ENCODE data around the gene DNAH6. TPM values are rescaled to one million over a fixed set of nuclear protein-coding genes. Genes with fewer than 3 reads are reported as not detected.

DNAH6 gene
- total RNA-seq, 1 experiment from 2014 or later, result not detected

- TF ChIP-seq EZH2 (IDR thresholded peaks at IDR 0.05; ENCODE audit: low read length, unreplicated experiment), result no peak
- TF ChIP-seq EZH2phosphoT487 (IDR thresholded peaks at IDR 0.05; ENCODE audit: borderline replicate concordance, low read length), result no peak
- TF ChIP-seq CTCF (conservative IDR thresholded peaks at IDR 0.05; ENCODE audit: low read depth, low read length), result no peak
- Histone ChIP-seq H3K4me1 (ENCODE audit: insufficient read depth, low read length) (no peaks in the 10 kb centered on the region), H3K4me3 (ENCODE audit: low read length) (no peak overlapping the region), H3K36me3 (ENCODE audit: low read depth, low read length) (no peaks in the 10 kb centered on the region), H3K9me2 (replicated peaks; ENCODE audit: low read length) (no peaks in the 10 kb centered on the region), H2AFZ (ENCODE audit: low read length) (no peak overlapping the region), H3K4me2 (ENCODE audit: low read length) (no peak overlapping the region), H3K9me3 (ENCODE audit: low read length) (no peaks in the 10 kb centered on the region), H3K27me3 (ENCODE audit: low read length) (0 out of 2 replicates have a peak, but pooled peaks cover 5% of the 10 kb centered on the region), H3K79me2 (ENCODE audit: low read length) (no peaks in the 10 kb centered on the region), H4K20me1 (ENCODE audit: low read length) (no peaks in the 10 kb centered on the region), H3F3A (ENCODE audit: low read length, unreplicated experiment) (no peaks in the 10 kb centered on the region), H3K27ac (ENCODE audit: low read length) (no peak overlapping the region), H3K9ac (ENCODE audit: low read length) (no peak overlapping the region)
- ATAC-seq (no peak), DNase-seq (no peak)
- intact Hi-C loops (cut with micrococcal nuclease), result no loop called here
- BruUV-seq (replicated peaks), result no TSS peak
- CTCF ChIA-PET, result no interaction called here
- POLR2A ChIA-PET (ENCODE audit: unreplicated experiment), result no interaction called here
Measured at GRCh38 chr2:84830758-84831500, 314.6 kb downstream of the DNAH6 start.

- Histone ChIP-seq H3K9ac (ENCODE audit: low read length) (no peak overlapping the region), H3K4me2 (ENCODE audit: low read length) (no peak overlapping the region), H3K27ac (ENCODE audit: low read length) (no peak overlapping the region), H2AFZ (ENCODE audit: low read length) (no peak overlapping the region), H3F3A (ENCODE audit: low read length, unreplicated experiment) (no peaks in the 10 kb centered on the region), H3K4me1 (ENCODE audit: insufficient read depth, low read length) (no peaks in the 10 kb centered on the region), H4K20me1 (ENCODE audit: low read length) (no peaks in the 10 kb centered on the region), H3K9me3 (ENCODE audit: low read length) (no peaks in the 10 kb centered on the region), H3K4me3 (ENCODE audit: low read length) (no peak overlapping the region), H3K36me3 (ENCODE audit: low read depth, low read length) (no peaks in the 10 kb centered on the region), H3K9me2 (replicated peaks; ENCODE audit: low read length) (no peaks in the 10 kb centered on the region), H3K27me3 (ENCODE audit: low read length) (0 out of 2 replicates have a peak, but pooled peaks cover 8% of the 10 kb centered on the region), H3K79me2 (ENCODE audit: low read length) (no peaks in the 10 kb centered on the region)
- no peak for ATAC-seq
- no TSS peak for BruUV-seq (replicated peaks)
- CTCF ChIA-PET, result no interaction called here
- DNase-seq, result no peak
- TF ChIP-seq EZH2phosphoT487 (IDR thresholded peaks at IDR 0.05; ENCODE audit: borderline replicate concordance, low read length), result no peak
- intact Hi-C loops (cut with micrococcal nuclease), result no loop called here
- POLR2A ChIA-PET (ENCODE audit: unreplicated experiment), result no interaction called here
Measured at GRCh38 chr2:84832772-84833461, 316.6 kb downstream of the DNAH6 start.

- TF ChIP-seq CTCF (conservative IDR thresholded peaks at IDR 0.05; ENCODE audit: low read depth, low read length), result no peak
- no peak for TF ChIP-seq EZH2 (IDR thresholded peaks at IDR 0.05; ENCODE audit: low read length, unreplicated experiment)
- DNase-seq (no peak), ATAC-seq (no peak)
- Histone ChIP-seq H3K4me1 (ENCODE audit: insufficient read depth, low read length) (no peaks in the 10 kb centered on the region), H4K20me1 (ENCODE audit: low read length) (no peaks in the 10 kb centered on the region), H3K9me3 (ENCODE audit: low read length) (no peaks in the 10 kb centered on the region), H3K4me3 (ENCODE audit: low read length) (no peak overlapping the region), H3K27me3 (ENCODE audit: low read length) (0 out of 2 replicates have a peak, but pooled peaks cover 5% of the 10 kb centered on the region), H3K79me2 (ENCODE audit: low read length) (no peaks in the 10 kb centered on the region), H3K4me2 (ENCODE audit: low read length) (no peak overlapping the region), H3K27ac (ENCODE audit: low read length) (no peak overlapping the region), H3F3A (ENCODE audit: low read length, unreplicated experiment) (no peaks in the 10 kb centered on the region), H2AFZ (ENCODE audit: low read length) (no peak overlapping the region), H3K9ac (ENCODE audit: low read length) (no peak overlapping the region), H3K36me3 (ENCODE audit: low read depth, low read length) (no peaks in the 10 kb centered on the region), H3K9me2 (replicated peaks; ENCODE audit: low read length) (no peaks in the 10 kb centered on the region)
- intact Hi-C loops (cut with micrococcal nuclease), result no loop called here
- ChIA-PET CTCF (no interaction called here), POLR2A (ENCODE audit: unreplicated experiment) (no interaction called here)
- BruUV-seq (replicated peaks), result no TSS peak
Measured at GRCh38 chr2:84833481-84834150, 317.3 kb downstream of the DNAH6 start.
